Prostate gland (tissue), 2 donors: ENCODE data around the gene CKAP4. TPM values are rescaled to one million over a fixed set of nuclear protein-coding genes. Genes with fewer than 3 reads are reported as not detected.

Experiments used
- DNase-seq: peaks from one replicate; pipeline ENCODE4 v3.0.0-alpha.2; 2019; ENCODE audit warnings: low spot score
- H3K27ac ChIP-seq, 2 donors: fragments of 200-600 bp; sonication (generic); 2 replicates each; pipeline ENCODE4 v1.5.1; 2017 to 2019
- H3K27me3 ChIP-seq: fragments of 200-600 bp; sonication (generic); replicated peaks from 2 replicates; pipeline ENCODE4 v1.5.1; 2019; ENCODE audit not compliant: insufficient read depth
- H3K36me3 ChIP-seq, 2 donors: fragments of 200-600 bp; sonication (generic); 1 replicate in 1 of 2; 2 replicates in 1 of 2; pipeline versions ENCODE4 v1.5.1 to v1.8.1; 2017 to 2019
- H3K4me1 ChIP-seq: fragments of 200-600 bp; sonication (generic); replicated peaks from 2 replicates; pipeline ENCODE4 v1.5.1; 2019
- H3K4me3 ChIP-seq, 2 donors: fragments of 200-600 bp; sonication (generic); 2 replicates each; pipeline ENCODE4 v1.5.1; 2017 to 2019
- H3K9me3 ChIP-seq: fragments of 200-600 bp; sonication (generic); 2 replicates; pipeline ENCODE4 v1.5.1; 2017
- POLR2A ChIP-seq: fragments of 450-650 bp; IDR thresholded peaks from one replicate; pipeline ENCODE4 v1.6.1; 2016; ENCODE audit warnings: antibody characterized with exemption, mild to moderate bottlenecking
- POLR2AphosphoS5 ChIP-seq: sonication (generic); formaldehyde crosslinking; IDR thresholded peaks from one replicate; pipeline ENCODE4 v1.6.1; 2017; ENCODE audit warnings: antibody characterized with exemption
- WGBS: methylation state at CpG from one replicate; pipeline ENCODE4 v1.1.5; 2018; 5-methylcytosine and 5-hydroxymethylcytosine counted together
- intact Hi-C: fragments of 100-400 bp; cut with DNase I; formaldehyde crosslinking; loops from one replicate; pipeline ENCODE4 v1.14.2; 2022
- total RNA-seq, 2 donors: library from RNA; depleted of rRNA; stranded (reverse); fragments of >200 nt; gene quantifications; one replicate each; pipeline ENCODE4 v1.1.0, GENCODE V29; 2016
- TF ChIP-seq, protein P1 (sequence below), 4 experiments: fragments of 200-600 bp in 2 of 4; fragments of 450-650 bp in 2 of 4; sonication (generic) in 2 of 4; IDR thresholded peaks; 1 replicate in 3 of 4; 2 replicates in 1 of 4; pipeline ENCODE4 v1.5.1; 2016 to 2019; ENCODE audit warnings: antibody characterized with exemption in 4 of 4, mild to moderate bottlenecking in 2 of 4, moderate library complexity in 2 of 4

The CKAP4 gene
- total RNA-seq, 2 donors from 2014 or later = 56.1 to 91.7 TPM

DNA sequence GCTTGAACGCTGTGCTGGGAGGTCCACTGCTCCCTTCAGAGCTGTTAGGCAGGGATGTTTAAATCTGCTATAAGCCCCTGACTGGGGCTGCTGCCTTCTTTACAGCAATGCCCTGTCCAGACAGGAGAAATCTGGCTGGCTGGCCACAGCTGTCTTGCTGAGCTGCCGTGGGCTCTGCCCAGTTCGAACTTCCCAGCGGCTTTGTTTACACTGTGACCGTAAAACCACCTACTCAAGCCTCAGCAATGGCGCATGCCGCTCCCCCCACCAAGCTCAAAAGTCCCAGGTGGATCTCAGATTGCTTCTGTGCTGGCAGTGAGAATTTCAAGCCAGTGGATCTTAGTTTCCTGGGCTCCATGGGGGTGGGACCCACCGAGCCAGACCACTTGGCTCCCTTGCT lies 35.8 kb downstream of the CKAP4 start:
- Histone ChIP-seq H3K9me3 (no peaks in the 10 kb centered on the region), H3K4me3 (no peak overlapping the region), H3K27me3 (no peaks in the 10 kb centered on the region), H3K4me1 (no peaks in the 10 kb centered on the region), H3K36me3 (no peaks in the 10 kb centered on the region), H3K27ac (no peak overlapping the region)
- WGBS = 22% methylated on average over 8 of the region's 8 CpGs
- DNase-seq = no peak
- TF ChIP-seq, protein P1, sequence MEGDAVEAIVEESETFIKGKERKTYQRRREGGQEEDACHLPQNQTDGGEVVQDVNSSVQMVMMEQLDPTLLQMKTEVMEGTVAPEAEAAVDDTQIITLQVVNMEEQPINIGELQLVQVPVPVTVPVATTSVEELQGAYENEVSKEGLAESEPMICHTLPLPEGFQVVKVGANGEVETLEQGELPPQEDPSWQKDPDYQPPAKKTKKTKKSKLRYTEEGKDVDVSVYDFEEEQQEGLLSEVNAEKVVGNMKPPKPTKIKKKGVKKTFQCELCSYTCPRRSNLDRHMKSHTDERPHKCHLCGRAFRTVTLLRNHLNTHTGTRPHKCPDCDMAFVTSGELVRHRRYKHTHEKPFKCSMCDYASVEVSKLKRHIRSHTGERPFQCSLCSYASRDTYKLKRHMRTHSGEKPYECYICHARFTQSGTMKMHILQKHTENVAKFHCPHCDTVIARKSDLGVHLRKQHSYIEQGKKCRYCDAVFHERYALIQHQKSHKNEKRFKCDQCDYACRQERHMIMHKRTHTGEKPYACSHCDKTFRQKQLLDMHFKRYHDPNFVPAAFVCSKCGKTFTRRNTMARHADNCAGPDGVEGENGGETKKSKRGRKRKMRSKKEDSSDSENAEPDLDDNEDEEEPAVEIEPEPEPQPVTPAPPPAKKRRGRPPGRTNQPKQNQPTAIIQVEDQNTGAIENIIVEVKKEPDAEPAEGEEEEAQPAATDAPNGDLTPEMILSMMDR (IDR thresholded peaks at IDR 0.05) = no peak
- TF ChIP-seq POLR2AphosphoS5 (no peak), POLR2A (no peak)
- intact Hi-C loops = no loop called here

DNA sequence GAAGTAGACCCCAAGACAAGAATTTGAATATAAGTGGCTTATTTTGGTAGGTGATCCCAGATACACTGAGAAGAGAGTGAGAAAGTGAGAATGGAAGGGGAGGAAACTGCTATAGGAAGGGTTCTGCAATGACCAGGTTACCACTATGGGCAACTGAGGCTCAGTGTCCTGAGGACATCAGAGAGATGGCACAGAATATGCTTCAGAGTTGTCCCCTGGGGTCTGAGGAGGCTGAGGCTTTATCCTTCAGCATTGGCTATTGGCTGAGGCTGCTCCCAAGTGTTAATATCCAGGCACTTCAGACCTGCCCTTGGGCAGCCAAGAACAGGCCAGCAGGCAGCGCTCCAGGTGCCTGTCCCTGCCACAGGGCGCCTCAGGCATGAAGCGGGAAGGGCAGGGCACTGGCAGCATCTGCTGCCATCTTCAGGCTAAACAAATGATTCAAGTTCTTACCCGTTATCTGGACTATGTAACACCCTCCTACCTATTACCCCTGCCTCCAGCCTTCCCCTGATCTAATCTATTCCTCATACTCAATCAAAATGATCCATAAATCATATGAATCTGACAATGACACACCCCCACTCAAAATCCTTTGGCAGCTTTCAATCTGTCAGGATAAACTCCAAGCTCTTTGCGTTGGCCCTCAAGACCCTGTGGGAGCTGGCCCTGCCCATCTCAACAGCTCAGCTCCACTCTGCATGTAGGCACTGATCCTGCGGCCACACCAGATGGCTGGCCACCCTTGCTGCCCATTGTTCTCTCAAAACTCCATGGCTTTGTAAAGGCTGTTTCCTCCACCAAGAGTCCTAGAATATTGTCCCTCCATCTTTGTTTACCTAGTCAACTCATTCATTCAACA lies 42.4 kb downstream of the CKAP4 start:
- no peaks in the 10 kb centered on the region for H3K4me1 ChIP-seq
- intact Hi-C loops = no loop called here
- H3K4me3 ChIP-seq = no peak overlapping the region
- no peaks in the 10 kb centered on the region for H3K36me3 ChIP-seq
- WGBS = 34% methylated on average over 6 of the region's 6 CpGs
- H3K27ac ChIP-seq = no peak overlapping the region
- H3K9me3 ChIP-seq = no peaks in the 10 kb centered on the region
- TF ChIP-seq, protein P1 (IDR thresholded peaks at IDR 0.05) = peak in 2 of 4 experiments; percentile 25 to 39
- TF ChIP-seq POLR2AphosphoS5 = no peak
- TF ChIP-seq POLR2A = no peak
- no peak for DNase-seq
- H3K27me3 ChIP-seq = no peaks in the 10 kb centered on the region

DNA sequence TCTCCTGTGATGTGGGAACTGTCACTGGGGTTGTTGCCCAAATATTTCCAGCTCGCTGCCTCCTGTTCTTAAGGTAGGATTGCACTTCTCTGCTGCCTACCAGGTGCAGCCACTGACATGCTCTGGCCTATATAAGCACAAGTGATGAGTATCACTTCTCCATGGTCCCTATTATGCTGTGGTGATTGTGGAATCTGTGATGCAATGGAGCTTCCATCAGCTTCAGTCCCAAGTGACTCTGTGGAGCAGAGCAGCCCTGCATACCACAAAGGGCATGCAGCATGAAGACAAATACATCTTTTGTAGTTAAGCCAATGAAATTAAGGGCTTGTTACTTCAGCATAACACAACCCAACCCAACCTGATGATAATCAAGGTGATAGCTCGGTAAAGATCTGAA lies 43.5 kb downstream of the CKAP4 start:
- H3K27ac ChIP-seq = no peak overlapping the region
- no peaks in the 10 kb centered on the region for H3K9me3 ChIP-seq
- no peaks in the 10 kb centered on the region for H3K36me3 ChIP-seq
- no peaks in the 10 kb centered on the region for H3K27me3 ChIP-seq
- H3K4me1 ChIP-seq = no peaks in the 10 kb centered on the region
- DNase-seq = no peak
- no peak overlapping the region for H3K4me3 ChIP-seq
- TF ChIP-seq POLR2AphosphoS5 = no peak
- TF ChIP-seq POLR2A = no peak
- intact Hi-C loops = no loop called here
- WGBS = 78% methylated on average over 2 of the region's 2 CpGs

DNA sequence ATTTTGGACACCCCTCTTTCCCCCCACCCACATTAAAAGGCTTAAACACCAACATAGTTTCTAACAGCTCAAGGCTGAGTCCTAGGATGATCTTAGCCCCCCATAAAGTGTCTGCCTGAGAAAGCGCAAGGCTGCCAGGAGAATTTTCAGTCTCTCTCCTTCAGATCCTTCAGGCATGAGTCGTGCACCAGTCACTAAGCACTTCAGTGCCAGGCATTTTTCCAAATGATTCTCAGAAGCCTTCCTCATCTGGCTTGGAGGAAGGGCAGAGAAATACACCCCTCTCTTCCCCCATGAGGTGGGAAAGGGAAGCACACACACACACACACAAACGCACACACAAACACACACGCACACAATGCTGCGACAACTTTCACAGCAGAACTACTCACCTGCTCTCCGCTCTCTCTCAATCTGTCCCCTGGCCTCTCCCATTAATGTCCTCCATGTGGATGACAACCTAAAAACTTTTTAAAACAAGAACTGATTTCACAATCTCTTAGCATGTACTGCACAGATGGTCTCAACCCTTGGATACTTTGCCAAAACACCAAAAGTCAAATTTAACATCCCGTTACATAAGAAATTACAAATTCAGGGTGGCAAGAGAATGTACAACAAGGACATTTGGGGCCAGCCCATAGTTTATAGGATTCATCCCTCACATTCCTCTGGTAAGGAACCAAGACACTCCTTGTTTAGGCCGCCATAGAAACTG lies 49.8 kb downstream of the CKAP4 start:
- intact Hi-C loops = no loop called here
- no peak for DNase-seq
- TF ChIP-seq, protein P1 (IDR thresholded peaks at IDR 0.05) = no peak
- TF ChIP-seq POLR2A = no peak
- TF ChIP-seq POLR2AphosphoS5 = no peak
- WGBS = 88% methylated on average over 8 of the region's 8 CpGs
- Histone ChIP-seq H3K9me3 (no peaks in the 10 kb centered on the region), H3K4me3 (no peak overlapping the region), H3K27ac (no peak overlapping the region), H3K36me3 (no peaks in the 10 kb centered on the region), H3K4me1 (no peaks in the 10 kb centered on the region), H3K27me3 (no peaks in the 10 kb centered on the region)

DNA sequence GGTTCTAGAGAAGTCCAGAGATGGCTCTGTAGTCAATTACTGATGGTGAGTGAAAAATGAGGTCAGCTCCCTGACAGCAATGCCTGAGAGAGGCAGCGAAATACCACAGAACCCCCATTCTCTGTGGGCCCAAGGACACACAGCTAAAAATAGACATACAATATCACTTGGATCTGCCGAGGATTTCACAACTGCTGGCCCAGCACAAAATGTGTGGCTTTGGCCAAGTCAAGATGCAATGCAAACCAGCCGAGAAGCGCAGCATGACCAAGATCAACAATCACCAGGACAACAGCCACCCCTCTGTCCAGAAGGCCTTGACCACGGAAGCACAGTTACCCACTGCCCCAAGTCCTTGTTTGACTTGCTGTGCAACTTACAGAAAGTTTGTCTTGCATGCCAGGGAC lies 52.2 kb downstream of the CKAP4 start:
- peak; percentile 48 for DNase-seq
- Histone ChIP-seq H3K4me1 (no peaks in the 10 kb centered on the region), H3K27me3 (no peaks in the 10 kb centered on the region), H3K27ac (peak overlapping the region in 1 of 2 donors; percentile 45), H3K4me3 (no peak overlapping the region), H3K36me3 (no peaks in the 10 kb centered on the region), H3K9me3 (no peaks in the 10 kb centered on the region)
- WGBS = 40% methylated on average over 5 of the region's 5 CpGs
- intact Hi-C loops = no loop called here
- no peak for TF ChIP-seq POLR2A
- TF ChIP-seq POLR2AphosphoS5 = peak; percentile 58
